GM19455 (cell line): ENCODE data around the gene SIGLECL1.
"Not testable (repeated sequence)": the region's sequence is repeated elsewhere in the genome, so short reads cannot be mapped to it uniquely, and the experiment has no call there.

Experiments used
- ATAC-seq: cut with Tn5 transposase; IDR thresholded peaks from one replicate; pipeline ENCODE4 v1.9.1; 2021; ENCODE audit not compliant: unreplicated experiment

The SIGLECL1 gene

DNA sequence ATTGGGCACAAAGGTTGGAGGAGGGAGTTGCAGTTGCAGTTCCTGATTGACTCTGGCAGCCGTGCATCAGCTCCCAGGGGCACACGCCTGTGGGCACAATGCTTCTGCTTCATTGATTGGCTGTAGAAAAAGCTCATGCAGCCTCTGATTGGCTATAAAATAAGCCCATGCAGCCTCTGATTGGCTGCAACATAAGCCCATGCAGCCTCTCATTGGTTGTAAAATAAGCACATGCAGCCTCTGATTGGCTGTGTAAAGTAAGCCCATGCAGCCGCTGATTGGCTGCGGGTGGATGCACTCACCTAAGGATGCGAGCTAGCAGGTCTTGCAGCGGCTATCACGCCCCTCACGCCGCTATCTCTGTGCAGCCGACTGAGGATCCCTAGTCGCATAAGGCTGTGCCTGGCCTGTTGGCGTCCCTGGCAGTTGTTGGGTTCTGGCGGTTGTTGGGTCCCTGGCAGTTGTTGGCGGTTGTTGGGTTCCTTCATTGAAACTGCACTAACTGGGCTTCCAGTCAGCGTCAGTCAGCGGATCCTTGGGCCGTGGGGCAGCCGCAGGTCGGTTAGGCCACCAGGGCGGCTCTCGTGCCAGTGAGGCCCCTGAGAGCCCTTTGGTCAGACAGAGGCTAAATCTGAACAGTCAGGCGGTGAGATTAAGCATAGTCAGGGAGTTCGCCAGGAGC lies at the start of gene SIGLECL1:
Gene SIGLECL1 (plus strand): TSS at position 295 of the 682 bp plus-strand sequence. CDS start 12,993 bp downstream, outside the sequence.
- ATAC-seq = no peak

DNA sequence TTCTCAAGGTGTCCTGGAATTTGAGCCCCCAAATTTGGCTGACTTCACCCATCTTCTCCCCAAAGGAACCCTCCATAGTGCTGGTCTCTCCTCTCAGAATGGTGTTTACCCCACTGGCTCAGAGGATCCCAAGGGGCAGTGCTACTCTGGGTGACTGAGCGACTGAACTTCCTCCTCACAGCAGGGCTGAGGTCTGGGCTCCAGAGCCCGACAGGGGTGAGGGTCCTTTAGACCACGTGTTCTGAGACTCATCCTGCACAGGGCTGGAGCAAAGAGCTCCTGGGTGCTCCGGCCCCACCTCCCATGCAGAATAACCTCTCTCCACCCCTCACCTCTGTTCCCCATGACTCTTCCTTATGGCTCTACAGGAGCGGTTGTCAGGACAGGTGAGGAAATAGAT lies 49.2 kb upstream of the SIGLECL1 start:
- ATAC-seq = no peak

DNA sequence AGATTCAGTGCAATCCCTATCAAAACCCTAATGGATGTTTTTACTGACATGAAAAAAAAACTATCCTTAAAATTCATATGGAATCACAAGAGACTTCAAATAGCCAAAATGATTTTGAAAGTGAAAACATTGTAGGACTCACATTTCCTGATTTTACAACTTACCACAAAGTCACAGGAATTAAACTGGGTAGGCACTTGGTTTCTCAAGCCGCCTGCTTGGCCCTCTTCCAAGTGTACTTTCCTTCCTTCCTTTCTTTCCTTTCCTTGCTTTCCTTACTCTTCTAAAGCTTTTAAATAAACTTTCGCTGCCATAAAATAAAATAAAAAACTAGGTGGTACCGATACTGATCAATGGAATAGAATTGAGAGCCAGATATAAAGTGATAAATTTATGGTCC lies 47.0 kb upstream of the SIGLECL1 start:
- no peak for ATAC-seq

DNA sequence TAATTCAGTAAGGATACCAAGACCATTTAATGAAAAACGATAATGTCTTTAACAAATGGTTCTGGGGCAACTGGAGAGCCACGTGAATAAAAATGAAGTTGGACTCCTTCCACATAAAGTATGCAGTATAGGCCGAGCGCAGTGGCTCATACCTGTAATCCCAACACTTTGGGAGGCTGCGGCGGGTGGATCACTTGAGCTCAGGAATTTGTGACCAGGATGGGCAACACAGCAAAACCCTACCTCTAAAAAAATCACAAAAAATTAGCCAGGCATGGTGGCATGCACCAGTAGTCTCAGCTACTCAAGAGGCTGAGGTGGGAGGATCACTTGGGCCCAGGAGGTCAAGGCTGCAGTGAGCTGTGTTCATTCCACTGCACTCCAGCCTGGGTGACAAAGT lies 46.6 kb upstream of the SIGLECL1 start:
- no peak for ATAC-seq

DNA sequence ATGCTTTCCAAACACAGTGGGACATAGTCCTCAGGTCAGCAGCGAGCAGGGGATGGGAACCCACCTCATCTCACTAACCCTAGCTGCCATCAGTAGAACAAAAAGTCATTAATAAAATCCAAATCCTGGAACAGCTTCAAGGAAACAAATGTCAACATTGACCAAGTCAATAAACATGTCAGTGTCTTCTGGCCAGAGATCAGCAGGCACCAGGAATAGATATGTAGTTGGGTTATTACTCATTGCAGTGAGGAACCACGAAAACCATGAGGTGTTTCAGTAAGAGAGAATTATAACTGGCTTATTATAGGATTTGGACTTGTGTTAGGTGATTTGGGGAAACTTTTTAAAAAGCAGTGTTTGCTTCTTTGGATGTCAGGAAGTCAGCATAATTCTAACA lies 43.1 kb upstream of the SIGLECL1 start:
- no peak for ATAC-seq

DNA sequence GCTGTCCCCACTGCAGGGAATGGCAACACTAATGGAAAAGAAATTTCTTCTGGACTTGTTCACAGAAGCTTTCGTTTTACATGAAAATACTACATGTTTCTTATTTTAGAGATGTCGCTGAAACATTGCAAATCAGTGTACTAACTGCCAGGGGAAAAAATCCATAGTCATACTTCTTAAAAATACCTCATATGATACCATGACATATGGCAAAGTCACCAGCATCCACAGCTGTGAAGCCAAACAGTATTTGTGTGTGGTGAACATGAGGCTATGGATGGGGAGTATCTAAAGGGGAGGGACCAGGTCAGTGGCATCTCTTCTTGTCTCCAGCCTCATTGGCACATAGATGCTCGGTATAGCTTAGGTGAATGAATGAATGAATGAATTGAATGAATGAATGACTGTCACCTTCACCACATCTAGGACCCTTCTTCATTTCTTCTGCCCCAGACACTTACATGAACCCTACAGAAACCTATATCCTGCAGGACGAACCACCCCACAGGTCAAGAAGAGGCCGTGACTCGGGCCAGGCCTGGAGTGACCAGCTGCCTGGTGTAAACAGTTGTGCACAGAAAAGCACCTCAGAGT lies 40.6 kb upstream of the SIGLECL1 start:
- no peak for ATAC-seq

DNA sequence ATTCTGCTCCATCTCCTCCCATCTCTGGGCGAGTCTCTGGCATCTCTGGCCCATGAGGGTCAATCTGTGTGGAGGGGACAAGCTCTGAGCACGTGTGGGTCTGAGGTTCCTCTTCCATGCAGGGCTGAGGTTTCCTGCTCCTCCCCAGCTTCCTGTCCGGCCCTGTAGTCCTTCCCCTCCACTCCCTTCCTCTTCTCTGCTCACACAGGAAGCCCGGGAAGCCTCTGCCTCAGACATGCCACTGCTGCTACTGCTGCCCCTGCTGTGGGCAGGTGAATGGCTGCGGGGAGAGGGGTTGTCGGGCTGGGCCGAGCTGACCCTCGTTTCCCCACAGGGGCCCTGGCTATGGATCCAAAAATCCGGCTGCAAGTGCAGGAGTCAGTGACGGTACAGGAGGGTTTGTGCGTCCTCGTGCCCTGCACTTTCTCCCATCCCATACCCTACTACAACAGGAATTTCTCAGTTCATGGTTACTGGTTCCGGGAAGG lies 40.0 kb upstream of the SIGLECL1 start:
- ATAC-seq = not testable (repeated sequence)

DNA sequence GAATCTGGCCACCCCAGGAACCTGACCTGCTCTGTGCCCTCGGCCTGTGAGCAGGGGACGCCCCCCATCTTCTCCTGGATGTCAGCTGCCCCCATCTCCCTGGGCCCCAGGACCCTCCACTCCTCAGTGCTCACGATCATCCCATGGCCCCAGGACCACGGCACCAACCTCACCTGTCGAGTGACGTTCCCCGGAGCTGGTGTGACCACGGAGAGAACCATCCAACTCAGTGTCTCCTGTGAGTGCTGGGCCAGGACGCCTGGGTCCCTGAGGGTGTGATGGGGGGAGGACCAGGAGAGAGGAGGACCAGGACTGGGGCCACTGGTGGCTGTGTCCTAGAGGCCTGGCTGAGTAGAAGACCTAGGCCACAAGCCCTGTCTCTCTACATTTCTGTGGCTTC lies 39.0 kb upstream of the SIGLECL1 start:
- ATAC-seq = no peak

DNA sequence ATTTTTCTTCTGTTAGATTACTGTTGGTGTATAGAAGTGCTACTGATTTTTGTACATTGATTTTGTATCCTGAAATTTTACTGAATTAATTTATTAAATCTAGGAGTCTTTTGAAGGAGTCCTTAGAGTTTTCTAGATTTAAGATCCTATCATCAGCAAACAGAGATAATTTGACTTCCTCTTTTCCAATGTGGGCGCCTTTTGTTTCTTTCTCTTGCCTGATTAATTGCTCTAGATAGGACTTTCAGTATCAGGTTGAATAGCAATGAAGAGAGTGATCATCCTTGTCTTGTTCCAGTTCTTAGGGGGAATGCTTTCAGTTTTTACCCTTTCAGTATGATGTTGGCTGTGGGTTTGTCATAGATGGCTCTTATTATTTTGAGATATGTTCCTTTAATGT lies 31.6 kb upstream of the SIGLECL1 start:
- ATAC-seq = no peak

DNA sequence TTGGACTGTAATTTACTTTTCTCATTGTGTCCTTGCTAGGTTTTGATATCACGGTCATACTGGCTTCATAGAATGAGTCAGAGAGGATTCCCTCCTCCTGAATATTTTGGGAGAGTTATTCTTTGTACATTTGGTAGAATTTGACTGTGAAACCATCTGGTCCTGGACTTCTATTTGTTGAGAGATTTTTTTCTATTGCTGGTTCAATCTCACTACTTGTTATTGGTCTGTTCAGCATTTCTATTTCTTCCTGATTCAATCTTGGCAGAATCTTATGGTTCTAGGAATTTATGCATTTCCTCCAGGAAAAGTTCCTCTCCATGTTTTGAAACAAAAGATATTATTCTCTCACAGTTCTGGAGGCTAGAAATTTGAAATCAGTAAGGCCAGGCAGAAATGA lies 30.9 kb upstream of the SIGLECL1 start:
- ATAC-seq = no peak

DNA sequence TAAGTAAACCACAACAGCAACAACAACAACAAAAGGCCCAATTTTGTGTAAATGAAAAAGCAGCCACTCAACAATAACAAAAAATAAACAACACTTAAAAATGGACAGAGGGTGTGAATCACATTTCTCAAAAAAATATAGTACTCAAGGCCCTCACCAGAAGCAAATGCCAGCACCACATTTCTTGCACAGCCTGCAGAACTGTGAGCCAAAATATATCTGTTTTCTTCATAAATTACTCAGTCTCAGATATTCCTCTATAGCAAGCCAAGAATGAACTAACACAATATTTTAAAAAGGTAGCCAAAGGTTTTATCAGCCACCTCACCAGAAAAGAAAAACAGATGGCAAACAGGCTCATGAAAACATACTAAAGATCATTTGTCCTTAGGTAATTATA lies 29.9 kb upstream of the SIGLECL1 start:
- ATAC-seq = no peak

DNA sequence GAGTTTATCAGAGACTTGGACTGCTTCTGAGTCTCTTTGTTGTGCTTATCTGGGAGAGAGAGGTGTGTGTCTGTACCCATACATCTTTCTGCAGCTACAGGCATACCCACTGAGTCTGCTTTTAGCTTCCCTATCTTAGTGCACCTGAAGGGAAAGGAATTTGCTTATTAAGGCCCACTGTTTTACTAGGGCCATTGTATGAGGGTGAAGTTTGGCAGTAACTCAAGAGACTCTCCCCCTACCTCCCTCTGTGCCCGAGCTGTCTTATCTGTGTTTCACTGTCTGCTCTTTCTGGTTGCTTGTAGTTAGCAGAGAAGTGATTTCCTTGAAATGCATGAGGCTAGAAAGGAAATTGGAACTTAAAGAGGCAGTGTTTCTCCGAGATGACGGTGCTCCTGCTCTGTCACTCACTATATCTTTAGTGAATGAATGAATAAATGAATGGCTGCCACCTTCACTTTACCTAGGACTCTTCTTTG lies 26.7 kb upstream of the SIGLECL1 start:
- no peak for ATAC-seq

DNA sequence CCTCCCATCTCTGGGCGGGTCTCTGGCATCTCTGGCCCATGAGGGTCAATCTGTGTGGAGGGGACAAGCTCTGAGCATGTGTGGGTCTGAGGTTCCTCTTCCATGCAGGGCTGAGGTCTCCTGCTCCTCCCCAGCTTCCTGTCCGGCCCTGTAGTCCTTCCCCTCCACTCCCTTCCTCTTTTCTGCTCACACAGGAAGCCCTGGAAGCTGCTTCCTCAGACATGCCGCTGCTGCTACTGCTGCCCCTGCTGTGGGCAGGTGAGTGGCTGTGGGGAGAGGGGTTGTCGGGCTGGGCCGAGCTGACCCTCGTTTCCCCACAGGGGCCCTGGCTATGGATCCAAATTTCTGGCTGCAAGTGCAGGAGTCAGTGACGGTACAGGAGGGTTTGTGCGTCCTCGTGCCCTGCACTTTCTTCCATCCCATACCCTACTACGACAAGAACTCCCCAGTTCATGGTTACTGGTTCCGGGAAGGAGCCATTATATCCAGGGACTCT lies 25.9 kb upstream of the SIGLECL1 start, which contains the start of gene CD33:
Gene CD33 (plus strand): TSS at position 183 of the 496 bp plus-strand sequence. CDS start 39 bp downstream, at position 222.
- ATAC-seq = not testable (repeated sequence)

DNA sequence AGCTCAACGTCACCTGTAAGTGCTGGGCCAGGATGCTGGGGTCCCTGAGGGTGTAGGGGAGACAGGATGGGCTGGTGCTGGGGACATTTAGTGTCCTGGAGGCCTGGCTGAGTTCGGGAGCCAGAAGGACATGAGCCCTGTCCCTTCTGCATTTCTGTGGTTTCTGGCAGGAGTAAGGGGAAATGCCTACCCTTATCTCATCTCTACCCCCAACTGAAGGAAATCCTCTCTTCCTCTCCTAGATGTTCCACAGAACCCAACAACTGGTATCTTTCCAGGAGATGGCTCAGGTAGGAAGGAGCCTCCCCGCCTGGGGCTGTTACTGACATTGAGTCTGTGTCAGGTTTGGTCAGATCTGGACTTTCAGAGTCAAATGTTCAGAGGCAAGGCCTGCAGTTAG lies 24.8 kb upstream of the SIGLECL1 start:
- no peak for ATAC-seq

DNA sequence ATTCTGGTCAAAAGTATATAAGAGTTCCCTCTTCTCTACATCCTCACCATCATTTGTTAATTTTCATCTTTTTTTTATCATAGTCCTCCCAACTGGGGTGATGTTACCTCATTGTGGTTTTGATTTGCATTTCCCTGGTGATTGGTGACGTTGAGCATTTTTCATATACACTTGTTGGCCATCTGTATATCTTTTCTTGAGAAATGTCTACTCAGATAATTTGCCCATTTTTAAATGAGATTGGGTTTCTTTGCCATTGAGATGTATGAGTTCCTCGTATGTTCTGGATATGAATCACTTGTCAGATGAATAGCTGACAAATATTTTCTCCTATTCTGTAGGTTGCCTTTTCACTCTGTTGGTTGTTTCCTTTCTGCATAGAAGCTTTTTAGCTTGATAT lies 23.6 kb upstream of the SIGLECL1 start:
- no peak for ATAC-seq

DNA sequence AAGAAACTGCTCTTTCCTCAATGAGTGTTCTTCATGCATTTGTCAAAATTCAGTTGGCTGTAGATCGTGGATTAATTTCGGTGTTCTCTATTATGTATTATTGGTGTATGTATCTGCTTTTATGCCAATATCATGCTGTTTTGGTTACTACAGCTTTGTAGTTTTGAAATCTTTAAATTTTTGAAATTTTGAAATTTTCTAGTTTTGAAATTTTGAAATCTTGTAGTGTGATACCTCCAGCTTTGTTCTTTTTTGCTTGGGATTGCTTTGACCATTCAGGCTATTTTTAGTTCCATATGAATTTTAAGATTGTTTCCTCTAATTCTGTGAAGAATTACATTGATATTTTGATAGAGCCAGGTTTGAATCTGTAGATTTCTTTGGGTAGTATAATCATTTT lies 22.9 kb upstream of the SIGLECL1 start:
- no peak for ATAC-seq

DNA sequence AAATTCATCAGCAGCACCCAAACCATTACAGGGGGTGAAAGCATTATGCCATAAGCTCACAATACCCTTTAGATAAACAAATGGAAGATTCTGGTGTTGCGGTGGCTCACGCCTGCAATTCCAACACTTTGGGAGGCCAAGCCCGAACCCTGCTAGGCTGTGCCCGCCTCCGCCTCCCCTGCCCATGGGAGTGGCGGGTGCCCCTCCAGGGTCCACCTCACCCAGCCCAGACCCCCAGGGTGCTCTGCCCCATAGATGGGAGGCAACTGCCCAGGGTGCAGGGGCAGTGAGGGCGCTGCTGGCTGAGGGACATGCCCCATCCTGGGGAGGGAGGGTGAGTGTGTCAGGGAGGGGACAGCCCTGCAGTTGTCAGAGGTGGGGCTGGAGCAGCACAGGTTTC lies 10.0 kb upstream of the SIGLECL1 start:
- ATAC-seq = no peak

DNA sequence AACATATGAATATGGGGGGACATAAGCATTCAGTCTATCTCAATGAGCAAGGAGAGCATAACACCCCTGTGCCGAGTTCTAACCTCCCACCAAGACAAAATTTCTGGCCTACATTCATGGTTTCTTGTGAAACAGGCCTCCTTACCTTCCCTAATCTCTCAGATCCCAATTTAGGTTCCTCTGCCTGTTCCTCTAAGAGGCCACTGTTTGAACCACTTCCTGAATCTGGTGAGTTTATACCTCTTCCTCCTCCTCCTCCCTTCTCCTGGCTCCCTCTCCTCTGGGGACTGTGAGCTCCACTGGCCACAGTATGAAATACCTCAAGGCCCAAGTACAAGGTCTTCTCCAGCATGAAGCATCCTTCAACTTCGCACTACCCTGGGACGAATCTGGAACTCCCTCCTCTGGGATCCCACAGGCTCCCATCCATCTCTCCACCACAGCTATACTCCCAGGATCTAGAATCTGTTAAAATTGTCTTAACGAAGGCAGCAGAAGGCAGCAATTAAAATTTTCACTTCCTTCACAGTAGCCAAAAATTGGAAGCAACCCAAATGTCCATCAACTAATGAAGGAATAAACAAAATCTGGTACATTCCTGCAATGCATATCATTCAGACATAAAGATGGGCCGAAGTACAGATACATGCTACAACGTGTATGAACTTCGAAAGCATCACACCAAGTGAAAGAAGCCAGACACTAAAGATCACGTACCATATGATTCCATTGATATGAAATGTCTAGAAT lies 7.8 kb upstream of the SIGLECL1 start:
- ATAC-seq = no peak

DNA sequence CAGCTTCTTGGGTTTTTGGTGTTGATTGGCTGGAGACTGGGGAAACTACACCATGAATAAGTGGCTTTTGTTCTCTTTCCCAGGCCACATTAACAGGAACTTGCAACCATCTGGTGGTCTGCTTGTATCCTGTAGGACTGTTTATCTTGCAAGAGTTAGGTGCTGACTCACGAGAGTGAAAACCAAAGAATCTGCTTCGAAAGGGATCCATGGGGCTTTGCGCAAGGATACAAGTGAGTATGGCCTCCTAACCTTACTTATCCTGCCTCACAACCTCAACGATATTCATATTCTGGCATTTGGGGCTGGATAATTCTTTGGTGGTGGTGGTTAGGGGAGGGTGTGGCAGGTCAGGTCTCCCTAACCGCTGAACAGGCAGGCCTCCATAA lies 4.7 kb upstream of the SIGLECL1 start:
- no peak for ATAC-seq

DNA sequence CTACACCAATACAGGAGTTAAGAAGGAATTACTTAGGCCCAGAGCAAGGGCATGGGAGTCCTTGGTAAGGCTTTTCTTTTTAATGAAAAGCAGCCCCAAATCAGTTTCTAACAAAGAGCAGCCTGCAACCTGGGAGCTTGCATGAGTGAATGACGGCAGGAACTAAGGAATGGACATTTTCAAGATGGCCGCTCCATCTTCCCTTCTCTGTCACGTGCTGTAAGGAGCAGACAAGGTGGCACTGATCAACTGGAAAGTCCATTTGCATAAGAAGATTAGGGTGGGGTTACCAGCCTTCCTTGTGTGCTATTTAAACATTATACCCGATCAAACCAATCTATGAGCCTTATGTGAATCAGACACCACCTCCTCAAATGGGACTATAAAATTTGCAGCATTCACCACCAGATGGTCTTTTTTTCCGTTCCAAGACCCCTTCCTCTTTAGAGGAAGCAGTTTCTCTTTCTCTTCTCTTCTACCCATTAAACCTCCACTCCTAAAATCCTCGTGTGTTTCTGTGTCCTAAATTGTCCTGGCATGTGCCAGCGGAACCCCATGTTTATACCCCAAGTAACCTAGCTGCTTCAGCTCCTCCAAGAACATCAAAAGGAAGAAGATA lies 2.8 kb upstream of the SIGLECL1 start:
- no peak for ATAC-seq

DNA sequence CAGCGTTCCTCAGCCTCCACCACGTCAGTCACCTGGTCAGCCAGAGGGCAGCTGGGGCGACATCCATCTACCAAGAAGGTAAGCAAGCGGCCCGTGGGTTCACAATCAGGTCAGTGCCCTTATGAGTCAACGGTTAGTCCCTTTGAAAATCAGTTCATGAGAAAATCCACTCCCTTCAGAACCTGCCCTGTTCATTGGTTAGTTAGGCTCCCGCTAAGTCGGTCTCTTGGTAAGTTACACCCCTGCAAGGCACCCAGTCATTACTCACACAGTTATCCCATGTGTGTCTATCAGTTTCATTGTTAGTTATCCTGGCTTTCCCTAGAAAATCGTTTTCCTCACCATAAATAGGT lies 564 bp downstream of the SIGLECL1 start:
- no peak for ATAC-seq
